Liver (tissue), 9 donors: ENCODE results near the gene GARIN5B. TPM values are rescaled to one million over a fixed set of nuclear protein-coding genes. Genes with fewer than 3 reads are reported as not detected.

Experiments
- DNase-seq: peaks from one replicate; pipeline ENCODE4 v3.0.0-alpha.2; 2017; ENCODE audit warnings: low spot score
- H3K27ac ChIP-seq, 2 donors: one replicate each; pipeline ENCODE4 v1.7.0; 2013; ENCODE audit warnings: inconsistent platforms in 2 of 2, low read length in 2 of 2, control low read depth in 1 of 2, low read depth in 1 of 2, mild to moderate bottlenecking in 1 of 2
- H3K27me3 ChIP-seq, 4 donors: one replicate each; pipeline versions ENCODE4 v1.6.1 to v1.7.0; 2013; ENCODE audit warnings: low read length in 3 of 4, inconsistent platforms in 1 of 4, mild to moderate bottlenecking in 1 of 4, moderate library complexity in 1 of 4; ENCODE audit not compliant: control insufficient read depth in 4 of 4, insufficient read depth in 4 of 4
- H3K36me3 ChIP-seq, 4 donors: one replicate each; pipeline versions ENCODE4 v1.6.1 to v1.7.0; 2013; ENCODE audit warnings: low read length in 3 of 4, mild to moderate bottlenecking in 3 of 4, low read depth in 1 of 4, moderate library complexity in 1 of 4; ENCODE audit not compliant: control insufficient read depth in 4 of 4, insufficient read depth in 3 of 4
- H3K4me1 ChIP-seq, 4 donors: one replicate each; pipeline versions ENCODE4 v1.6.1 to v1.7.0; 2013; ENCODE audit warnings: low read length in 3 of 4, mild to moderate bottlenecking in 3 of 4, moderate library complexity in 1 of 4; ENCODE audit not compliant: control insufficient read depth in 4 of 4, insufficient read depth in 4 of 4
- H3K4me3 ChIP-seq, 3 donors: one replicate each; pipeline versions ENCODE4 v1.6.1 to v1.7.0; 2013; ENCODE audit warnings: low read length in 3 of 3, control low read depth in 1 of 3, low read depth in 1 of 3, mild to moderate bottlenecking in 1 of 3
- H3K9ac ChIP-seq, 2 donors: one replicate each; pipeline ENCODE4 v1.7.0; 2013; ENCODE audit warnings: low read length in 2 of 2, mild to moderate bottlenecking in 2 of 2, moderate library complexity in 2 of 2, control low read depth in 1 of 2, low read depth in 1 of 2
- H3K9me3 ChIP-seq, 4 donors: one replicate each; pipeline versions ENCODE4 v1.6.1 to v1.7.0; 2013; ENCODE audit warnings: low read length in 3 of 4; ENCODE audit not compliant: control insufficient read depth in 4 of 4
- EGR1 ChIP-seq, 2 donors: IDR thresholded peaks; 2 replicates each; pipeline ENCODE4 v1.6.1; 2016 to 2018; ENCODE audit warnings: antibody characterized with exemption in 2 of 2, low read depth in 2 of 2
- FOXA1 ChIP-seq: IDR thresholded peaks from 2 replicates; pipeline ENCODE4 v1.6.1; 2016; ENCODE audit warnings: antibody characterized with exemption
- FOXA2 ChIP-seq: IDR thresholded peaks from 2 replicates; pipeline ENCODE4 v1.6.1; 2016; ENCODE audit warnings: antibody characterized with exemption
- GABPA ChIP-seq, 2 donors: IDR thresholded peaks in 1 of 2; conservative IDR thresholded peaks in 1 of 2; 2 replicates each; pipeline ENCODE4 v1.6.1; 2016; ENCODE audit warnings: antibody characterized with exemption in 2 of 2, mild to moderate bottlenecking in 1 of 2, moderate library complexity in 1 of 2
- HNF4A ChIP-seq, 2 donors: conservative IDR thresholded peaks; 2 replicates each; pipeline ENCODE4 v1.6.1; 2016; ENCODE audit warnings: antibody characterized with exemption in 2 of 2, mild to moderate bottlenecking in 2 of 2
- JUND ChIP-seq, 2 donors: IDR thresholded peaks; 2 replicates each; pipeline ENCODE4 v1.6.1; 2016; ENCODE audit warnings: antibody characterized with exemption in 2 of 2
- RXRA ChIP-seq, 2 donors: IDR thresholded peaks; 2 replicates each; pipeline ENCODE4 v1.6.1; 2017 to 2018; ENCODE audit warnings: antibody characterized with exemption in 2 of 2, mild to moderate bottlenecking in 1 of 2
- TAF1 ChIP-seq: conservative IDR thresholded peaks from 2 replicates; pipeline ENCODE4 v1.6.1; 2016; ENCODE audit warnings: antibody characterized with exemption, mild to moderate bottlenecking
- YY1 ChIP-seq: IDR thresholded peaks from 2 replicates; pipeline ENCODE4 v1.6.1; 2016; ENCODE audit warnings: antibody characterized with exemption, mild to moderate bottlenecking
- WGBS: extraction: QIAGEN DNeasy Blood & Tissue Kit; methylation state at CpG from one replicate; pipeline ENCODE4 v1.1.7; 2013; 5-methylcytosine and 5-hydroxymethylcytosine counted together
- polyA plus RNA-seq, 2 donors: library from polyadenylated mRNA; stranded (reverse) in 1 of 2; unstranded in 1 of 2; fragments of 200-250 nt in 1 of 2; fragments of >200 nt in 1 of 2; fragmentation: Nextera tagmentation in 1 of 2; extraction: Ambion mirVana in 1 of 2; gene quantifications; one replicate each; pipeline versions ENCODE4 v1.2.1 to v1.2.3, GENCODE V29; 2013 to 2015
- total RNA-seq, 2 donors: library from RNA; depleted of rRNA; stranded (reverse); fragments of >200 nt; gene quantifications; one replicate each; pipeline ENCODE4 v1.2.3, GENCODE V29; 2014
- TF ChIP-seq, protein P1 (sequence below): IDR thresholded peaks from 2 replicates; pipeline ENCODE4 v1.6.1; 2016; ENCODE audit warnings: antibody characterized with exemption
- TF ChIP-seq, protein P2 (sequence below): fragments of 150-350 bp; IDR thresholded peaks from 2 replicates; pipeline ENCODE4 v1.5.1; 2017; ENCODE audit warnings: improper control_type of control experiment, low read depth, low read length; ENCODE audit not compliant: missing input control
- TF ChIP-seq, protein P3 (sequence below): IDR thresholded peaks from 2 replicates; pipeline ENCODE4 v1.6.1; 2016; ENCODE audit warnings: antibody characterized with exemption
- TF ChIP-seq, protein P4 (sequence below): IDR thresholded peaks from 2 replicates; pipeline ENCODE4 v1.6.1; 2016; ENCODE audit warnings: antibody characterized with exemption, mild to moderate bottlenecking
- TF ChIP-seq, protein P5 (sequence below): IDR thresholded peaks from 2 replicates; pipeline ENCODE4 v1.6.1; 2016; ENCODE audit warnings: antibody characterized with exemption
- donor health status: healthy.
- donor health status: healthy.
- donor health status: healthy.
- donor health status: healthy.
- donor health status: healthy.

The GARIN5B gene
- total and polyA plus RNA-seq, 4 donors: not detected

DNA sequence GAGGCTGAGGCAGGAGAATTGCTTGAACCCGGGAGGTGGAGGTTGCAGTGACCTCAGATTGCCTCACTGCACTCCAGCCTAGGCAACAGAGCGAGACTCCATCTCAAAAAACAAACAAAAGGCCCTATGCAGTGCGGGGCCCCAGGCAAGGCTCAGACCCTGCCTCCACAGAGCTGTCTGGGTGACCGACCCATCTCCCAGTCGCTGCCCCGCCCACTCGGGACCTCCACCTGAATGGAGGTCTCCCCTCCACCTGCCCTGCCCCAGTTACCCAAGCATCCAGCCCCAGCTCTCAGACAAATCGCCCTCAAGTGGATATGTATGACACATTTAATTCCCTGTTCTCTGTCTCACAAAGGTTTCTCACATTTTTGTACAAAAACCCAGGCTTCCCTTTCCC, 2.2 kb upstream of the GARIN5B start (continued):
- no peak for TF ChIP-seq JUND (IDR thresholded peaks at IDR 0.05)

DNA sequence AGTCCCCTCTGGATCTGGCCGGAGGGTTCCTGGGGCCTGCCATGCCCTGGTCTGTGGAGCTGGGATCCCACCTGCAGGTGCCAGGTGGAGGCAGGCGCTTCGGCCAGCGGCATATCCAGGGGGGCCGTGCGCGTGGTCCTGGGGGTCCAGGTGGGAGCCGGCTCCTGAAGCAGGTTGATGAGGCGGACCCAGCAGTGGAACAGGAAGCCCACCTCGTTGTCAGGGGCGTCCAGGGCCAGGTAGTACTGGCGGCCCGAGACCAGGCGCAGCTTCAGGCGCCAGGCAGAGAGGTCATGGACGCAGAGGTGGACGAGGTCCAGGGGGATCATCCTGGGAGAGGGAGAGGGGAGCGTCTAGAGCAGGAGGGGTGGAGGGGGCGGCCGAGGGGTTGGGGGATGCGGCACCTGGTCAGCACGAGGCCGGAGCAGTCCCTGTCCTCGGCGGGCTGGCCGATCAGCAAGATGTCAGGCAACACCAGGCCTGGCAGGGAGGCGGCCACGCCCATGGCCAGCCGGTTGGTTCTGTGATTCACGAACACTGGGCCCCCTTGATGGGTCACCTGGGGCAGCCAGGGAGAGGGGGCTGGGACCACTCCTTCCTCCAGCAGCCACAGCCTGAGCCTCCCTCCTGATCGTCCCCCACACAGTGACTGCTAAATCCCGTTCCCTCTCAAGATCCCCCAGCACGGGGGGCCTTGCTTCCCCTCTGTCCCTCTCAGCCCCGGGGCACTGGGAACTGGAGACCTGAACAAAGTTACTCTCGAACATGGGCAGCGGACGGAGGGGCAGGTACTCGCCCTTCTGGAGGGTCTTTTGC, 678 bp downstream of the GARIN5B start:
- TF ChIP-seq, protein P1, sequence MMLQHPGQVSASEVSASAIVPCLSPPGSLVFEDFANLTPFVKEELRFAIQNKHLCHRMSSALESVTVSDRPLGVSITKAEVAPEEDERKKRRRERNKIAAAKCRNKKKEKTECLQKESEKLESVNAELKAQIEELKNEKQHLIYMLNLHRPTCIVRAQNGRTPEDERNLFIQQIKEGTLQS: no peak
- TF ChIP-seq TAF1 (no peak), HNF4A (conservative IDR thresholded peaks at IDR 0.05) (no peak), JUND (IDR thresholded peaks at IDR 0.05) (no peak), YY1 (no peak), FOXA1 (no peak), RXRA (IDR thresholded peaks at IDR 0.05) (no peak)
- TF ChIP-seq, protein P2, sequence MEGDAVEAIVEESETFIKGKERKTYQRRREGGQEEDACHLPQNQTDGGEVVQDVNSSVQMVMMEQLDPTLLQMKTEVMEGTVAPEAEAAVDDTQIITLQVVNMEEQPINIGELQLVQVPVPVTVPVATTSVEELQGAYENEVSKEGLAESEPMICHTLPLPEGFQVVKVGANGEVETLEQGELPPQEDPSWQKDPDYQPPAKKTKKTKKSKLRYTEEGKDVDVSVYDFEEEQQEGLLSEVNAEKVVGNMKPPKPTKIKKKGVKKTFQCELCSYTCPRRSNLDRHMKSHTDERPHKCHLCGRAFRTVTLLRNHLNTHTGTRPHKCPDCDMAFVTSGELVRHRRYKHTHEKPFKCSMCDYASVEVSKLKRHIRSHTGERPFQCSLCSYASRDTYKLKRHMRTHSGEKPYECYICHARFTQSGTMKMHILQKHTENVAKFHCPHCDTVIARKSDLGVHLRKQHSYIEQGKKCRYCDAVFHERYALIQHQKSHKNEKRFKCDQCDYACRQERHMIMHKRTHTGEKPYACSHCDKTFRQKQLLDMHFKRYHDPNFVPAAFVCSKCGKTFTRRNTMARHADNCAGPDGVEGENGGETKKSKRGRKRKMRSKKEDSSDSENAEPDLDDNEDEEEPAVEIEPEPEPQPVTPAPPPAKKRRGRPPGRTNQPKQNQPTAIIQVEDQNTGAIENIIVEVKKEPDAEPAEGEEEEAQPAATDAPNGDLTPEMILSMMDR: no peak
- TF ChIP-seq, protein P3, sequence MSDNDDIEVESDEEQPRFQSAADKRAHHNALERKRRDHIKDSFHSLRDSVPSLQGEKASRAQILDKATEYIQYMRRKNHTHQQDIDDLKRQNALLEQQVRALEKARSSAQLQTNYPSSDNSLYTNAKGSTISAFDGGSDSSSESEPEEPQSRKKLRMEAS: no peak
- TF ChIP-seq, protein P4, sequence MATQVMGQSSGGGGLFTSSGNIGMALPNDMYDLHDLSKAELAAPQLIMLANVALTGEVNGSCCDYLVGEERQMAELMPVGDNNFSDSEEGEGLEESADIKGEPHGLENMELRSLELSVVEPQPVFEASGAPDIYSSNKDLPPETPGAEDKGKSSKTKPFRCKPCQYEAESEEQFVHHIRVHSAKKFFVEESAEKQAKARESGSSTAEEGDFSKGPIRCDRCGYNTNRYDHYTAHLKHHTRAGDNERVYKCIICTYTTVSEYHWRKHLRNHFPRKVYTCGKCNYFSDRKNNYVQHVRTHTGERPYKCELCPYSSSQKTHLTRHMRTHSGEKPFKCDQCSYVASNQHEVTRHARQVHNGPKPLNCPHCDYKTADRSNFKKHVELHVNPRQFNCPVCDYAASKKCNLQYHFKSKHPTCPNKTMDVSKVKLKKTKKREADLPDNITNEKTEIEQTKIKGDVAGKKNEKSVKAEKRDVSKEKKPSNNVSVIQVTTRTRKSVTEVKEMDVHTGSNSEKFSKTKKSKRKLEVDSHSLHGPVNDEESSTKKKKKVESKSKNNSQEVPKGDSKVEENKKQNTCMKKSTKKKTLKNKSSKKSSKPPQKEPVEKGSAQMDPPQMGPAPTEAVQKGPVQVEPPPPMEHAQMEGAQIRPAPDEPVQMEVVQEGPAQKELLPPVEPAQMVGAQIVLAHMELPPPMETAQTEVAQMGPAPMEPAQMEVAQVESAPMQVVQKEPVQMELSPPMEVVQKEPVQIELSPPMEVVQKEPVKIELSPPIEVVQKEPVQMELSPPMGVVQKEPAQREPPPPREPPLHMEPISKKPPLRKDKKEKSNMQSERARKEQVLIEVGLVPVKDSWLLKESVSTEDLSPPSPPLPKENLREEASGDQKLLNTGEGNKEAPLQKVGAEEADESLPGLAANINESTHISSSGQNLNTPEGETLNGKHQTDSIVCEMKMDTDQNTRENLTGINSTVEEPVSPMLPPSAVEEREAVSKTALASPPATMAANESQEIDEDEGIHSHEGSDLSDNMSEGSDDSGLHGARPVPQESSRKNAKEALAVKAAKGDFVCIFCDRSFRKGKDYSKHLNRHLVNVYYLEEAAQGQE: no peak
- H3K4me3 ChIP-seq: no peak overlapping the region
- H3K27me3 ChIP-seq: no peaks in the 10 kb centered on the region
- no peaks in the 10 kb centered on the region for H3K4me1 ChIP-seq
- no peaks in the 10 kb centered on the region for H3K36me3 ChIP-seq
- no peak overlapping the region for H3K9ac ChIP-seq
- WGBS: 72% methylated on average over 38 of the region's 38 CpGs
- no peak for DNase-seq
- H3K9me3 ChIP-seq: no peaks in the 10 kb centered on the region
- H3K27ac ChIP-seq: no peak overlapping the region

DNA sequence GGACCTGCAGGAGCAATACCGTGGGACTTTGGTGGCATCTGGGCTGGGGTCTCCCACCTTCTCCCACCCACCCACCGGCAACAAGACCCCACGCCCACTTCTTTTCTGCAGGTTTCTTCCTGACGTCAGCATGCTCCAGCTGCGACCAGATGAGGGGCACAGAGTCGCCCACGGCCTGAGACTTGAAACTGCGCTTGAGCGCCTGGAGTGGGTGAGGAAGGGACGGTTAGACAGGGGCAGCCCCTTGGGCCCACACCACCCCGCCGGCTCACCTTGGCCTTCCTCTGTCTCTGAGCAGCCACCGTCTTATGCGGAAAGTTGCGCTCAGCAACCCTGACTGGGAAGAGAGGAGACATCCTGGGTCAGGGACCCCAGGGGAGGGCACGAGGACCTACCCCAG, 2.2 kb downstream of the GARIN5B start:
- WGBS: 92% methylated on average over 16 of the region's 16 CpGs
- TF ChIP-seq JUND (IDR thresholded peaks at IDR 0.05): no peak
- TF ChIP-seq, protein P3: no peak
- TF ChIP-seq EGR1 (IDR thresholded peaks at IDR 0.05; ENCODE audit: low read depth in 2 of 2): no peak
- TF ChIP-seq, protein P2: no peak
- TF ChIP-seq RXRA (IDR thresholded peaks at IDR 0.05): no peak
- no peak for TF ChIP-seq GABPA (IDR thresholded peaks at IDR 0.05 in 1 of 2, conservative IDR thresholded peaks at IDR 0.05 in 1 of 2)
- TF ChIP-seq, protein P5, sequence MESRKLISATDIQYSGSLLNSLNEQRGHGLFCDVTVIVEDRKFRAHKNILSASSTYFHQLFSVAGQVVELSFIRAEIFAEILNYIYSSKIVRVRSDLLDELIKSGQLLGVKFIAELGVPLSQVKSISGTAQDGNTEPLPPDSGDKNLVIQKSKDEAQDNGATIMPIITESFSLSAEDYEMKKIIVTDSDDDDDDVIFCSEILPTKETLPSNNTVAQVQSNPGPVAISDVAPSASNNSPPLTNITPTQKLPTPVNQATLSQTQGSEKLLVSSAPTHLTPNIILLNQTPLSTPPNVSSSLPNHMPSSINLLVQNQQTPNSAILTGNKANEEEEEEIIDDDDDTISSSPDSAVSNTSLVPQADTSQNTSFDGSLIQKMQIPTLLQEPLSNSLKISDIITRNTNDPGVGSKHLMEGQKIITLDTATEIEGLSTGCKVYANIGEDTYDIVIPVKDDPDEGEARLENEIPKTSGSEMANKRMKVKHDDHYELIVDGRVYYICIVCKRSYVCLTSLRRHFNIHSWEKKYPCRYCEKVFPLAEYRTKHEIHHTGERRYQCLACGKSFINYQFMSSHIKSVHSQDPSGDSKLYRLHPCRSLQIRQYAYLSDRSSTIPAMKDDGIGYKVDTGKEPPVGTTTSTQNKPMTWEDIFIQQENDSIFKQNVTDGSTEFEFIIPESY: no peak
- no peak for TF ChIP-seq FOXA2
- Histone ChIP-seq H3K36me3 (no peaks in the 10 kb centered on the region), H3K27ac (no peak overlapping the region), H3K9me3 (no peaks in the 10 kb centered on the region), H3K4me1 (no peaks in the 10 kb centered on the region), H3K9ac (no peak overlapping the region), H3K4me3 (no peak overlapping the region), H3K27me3 (no peaks in the 10 kb centered on the region)
- DNase-seq: no peak
